Neural progenitor cell (in vitro differentiated cells): ENCODE measurements around the gene ZNF331. TPM values are rescaled to one million over a fixed set of nuclear protein-coding genes. Genes with fewer than 3 reads are reported as not detected.

Experiments used
- DNase-seq: peaks from one replicate; pipeline ENCODE4 v3.0.0-alpha.2; 2016; ENCODE audit warnings: low spot score
- H2AFZ ChIP-seq: fragments of 200-600 bp; sonication (generic); replicated peaks from 2 replicates; pipeline ENCODE4 v1.6.1; 2016; ENCODE audit warnings: antibody characterized with exemption
- H3F3A ChIP-seq: fragments of 200-600 bp; sonication (generic); 2 replicates; pipeline ENCODE4 v1.6.1; 2016; ENCODE audit warnings: antibody characterized with exemption, low read depth
- H3K27ac ChIP-seq: fragments of 200-600 bp; sonication (generic); 2 replicates; pipeline ENCODE4 v1.5.1; 2016; ENCODE audit warnings: mild to moderate bottlenecking
- H3K27me3 ChIP-seq: fragments of 200-600 bp; sonication (generic); 2 replicates; pipeline ENCODE4 v1.6.1; 2016; ENCODE audit warnings: mild to moderate bottlenecking, moderate library complexity
- H3K36me3 ChIP-seq: fragments of 200-600 bp; sonication (generic); 2 replicates; pipeline ENCODE4 v1.5.1; 2016
- H3K4me1 ChIP-seq: fragments of 200-600 bp; sonication (generic); 2 replicates; pipeline ENCODE4 v1.6.1; 2016; ENCODE audit warnings: mixed run types
- H3K4me2 ChIP-seq: fragments of 200-600 bp; sonication (generic); 2 replicates; pipeline ENCODE4 v1.6.1; 2016
- H3K4me3 ChIP-seq: fragments of 200-600 bp; sonication (generic); 2 replicates; pipeline ENCODE4 v1.5.1; 2016
- H3K79me2 ChIP-seq: fragments of 200-600 bp; sonication (generic); 2 replicates; pipeline ENCODE4 v1.6.1; 2016; ENCODE audit warnings: low read depth
- H3K9ac ChIP-seq: fragments of 200-600 bp; sonication (generic); 2 replicates; pipeline ENCODE4 v1.6.1; 2016
- H3K9me3 ChIP-seq: fragments of 200-600 bp; sonication (generic); 2 replicates; pipeline ENCODE4 v1.5.1; 2016; ENCODE audit warnings: low read depth
- H4K20me1 ChIP-seq: fragments of 200-600 bp; sonication (generic); 2 replicates; pipeline ENCODE4 v1.6.1; 2016; ENCODE audit warnings: low read depth
- H3K27ac Mint-ChIP-seq: 3 replicates; pipeline ENCODE4 v1.8.0; 2021; ENCODE audit warnings: mixed read lengths
- H3K27me3 Mint-ChIP-seq: 2 replicates; pipeline ENCODE4 v1.8.0; 2022; ENCODE audit warnings: low read depth, mild to moderate bottlenecking, inconsistent platforms, moderate library complexity, mixed read lengths; ENCODE audit not compliant: insufficient read depth
- H3K36me3 Mint-ChIP-seq: 3 replicates; pipeline ENCODE4 v1.8.0; 2021; ENCODE audit warnings: mixed read lengths
- H3K4me1 Mint-ChIP-seq: 3 replicates; pipeline ENCODE4 v1.8.0; 2021; ENCODE audit warnings: mixed read lengths
- H3K4me3 Mint-ChIP-seq: 3 replicates; pipeline ENCODE4 v1.8.0; 2021; ENCODE audit warnings: mild to moderate bottlenecking, moderate library complexity, mixed read lengths
- H3K9me3 Mint-ChIP-seq: 3 replicates; pipeline ENCODE4 v1.8.0; 2020; ENCODE audit warnings: mixed read lengths
- CTCF ChIP-seq: fragments of 200-600 bp; sonication (generic); IDR thresholded peaks from 2 replicates; pipeline ENCODE4 v1.5.1; 2017; ENCODE audit warnings: antibody characterized with exemption, mild to moderate bottlenecking
- EZH2 ChIP-seq: fragments of 200-600 bp; sonication (generic); IDR thresholded peaks from 2 replicates; pipeline ENCODE4 v1.6.1; 2017; ENCODE audit warnings: antibody characterized with exemption, mild to moderate bottlenecking, moderate library complexity
- EZH2phosphoT487 ChIP-seq: fragments of 200-600 bp; sonication (generic); IDR thresholded peaks from 2 replicates; pipeline ENCODE4 v1.6.1; 2017; ENCODE audit warnings: antibody characterized with exemption
- total RNA-seq: library from RNA; depleted of rRNA; stranded (reverse); fragments of >200 nt; gene quantifications from 2 replicates; pipeline ENCODE4 v1.2.3, GENCODE V29; 2015; ENCODE audit warnings: low replicate concordance

ZNF331 gene
- total RNA-seq, 1 donor from 2014 or later = 68.5 TPM

DNA sequence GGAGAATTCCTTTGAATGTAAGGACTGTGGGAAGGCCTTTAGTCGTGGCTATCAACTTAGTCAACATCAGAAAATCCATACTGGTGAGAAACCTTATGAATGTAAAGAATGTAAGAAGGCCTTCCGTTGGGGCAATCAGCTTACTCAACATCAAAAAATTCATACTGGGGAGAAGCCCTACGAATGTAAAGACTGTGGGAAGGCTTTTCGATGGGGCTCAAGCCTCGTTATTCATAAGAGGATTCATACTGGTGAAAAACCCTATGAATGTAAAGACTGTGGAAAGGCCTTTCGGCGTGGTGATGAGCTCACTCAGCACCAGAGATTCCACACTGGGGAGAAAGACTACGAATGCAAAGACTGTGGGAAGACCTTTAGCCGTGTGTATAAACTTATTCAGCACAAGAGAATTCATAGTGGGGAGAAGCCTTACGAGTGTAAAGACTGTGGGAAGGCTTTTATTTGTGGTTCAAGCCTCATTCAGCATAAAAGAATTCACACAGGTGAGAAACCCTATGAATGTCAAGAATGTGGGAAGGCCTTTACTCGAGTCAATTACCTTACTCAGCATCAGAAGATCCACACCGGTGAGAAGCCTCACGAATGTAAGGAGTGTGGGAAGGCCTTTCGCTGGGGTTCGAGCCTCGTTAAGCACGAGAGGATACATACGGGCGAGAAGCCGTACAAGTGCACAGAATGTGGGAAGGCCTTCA lies 39.2 kb downstream of the ZNF331 start:
- no peak overlapping the region for H2AFZ ChIP-seq
- no peak overlapping the region for H3K4me2 ChIP-seq
- Mint-ChIP-seq H3K27ac (no peak overlapping the region), H3K27me3 (no peaks in the 10 kb centered on the region), H3K4me3 (no peak overlapping the region), H3K4me1 (no peaks in the 10 kb centered on the region), H3K9me3 (peaks cover 52% of the 10 kb centered on the region), H3K36me3 (peaks cover 51% of the 10 kb centered on the region)
- no peaks in the 10 kb centered on the region for H3K4me1 ChIP-seq
- no peak overlapping the region for H3K27ac ChIP-seq
- H3K9ac ChIP-seq = no peak overlapping the region
- H3K27me3 ChIP-seq = no peaks in the 10 kb centered on the region
- no peaks in the 10 kb centered on the region for H3F3A ChIP-seq
- no peaks in the 10 kb centered on the region for H4K20me1 ChIP-seq
- H3K79me2 ChIP-seq = no peaks in the 10 kb centered on the region
- TF ChIP-seq CTCF (no peak), EZH2phosphoT487 (no peak)
- peaks cover 34% of the 10 kb centered on the region for H3K36me3 ChIP-seq
- H3K9me3 ChIP-seq = peaks cover 15% of the 10 kb centered on the region
- no peak overlapping the region for H3K4me3 ChIP-seq
- no peak for DNase-seq

GRCh38 chr19:53577968-53578367 lies 40.0 kb downstream of the ZNF331 start:
- H3K36me3 ChIP-seq = peaks cover 34% of the 10 kb centered on the region
- H3K9ac ChIP-seq = no peak overlapping the region
- Mint-ChIP-seq H3K4me1 (no peaks in the 10 kb centered on the region), H3K27me3 (no peaks in the 10 kb centered on the region), H3K9me3 (peaks cover 52% of the 10 kb centered on the region), H3K4me3 (no peak overlapping the region), H3K27ac (no peak overlapping the region), H3K36me3 (peaks cover 47% of the 10 kb centered on the region)
- no peaks in the 10 kb centered on the region for H3K27me3 ChIP-seq
- H3F3A ChIP-seq = no peaks in the 10 kb centered on the region
- H3K27ac ChIP-seq = no peak overlapping the region
- H3K4me3 ChIP-seq = no peak overlapping the region
- no peaks in the 10 kb centered on the region for H3K4me1 ChIP-seq
- no peak overlapping the region for H2AFZ ChIP-seq
- peaks cover 15% of the 10 kb centered on the region for H3K9me3 ChIP-seq
- H3K79me2 ChIP-seq = no peaks in the 10 kb centered on the region
- no peak overlapping the region for H3K4me2 ChIP-seq
- DNase-seq = no peak
- no peak for TF ChIP-seq EZH2
- TF ChIP-seq EZH2phosphoT487 = no peak
- TF ChIP-seq CTCF = no peak
- no peaks in the 10 kb centered on the region for H4K20me1 ChIP-seq

DNA sequence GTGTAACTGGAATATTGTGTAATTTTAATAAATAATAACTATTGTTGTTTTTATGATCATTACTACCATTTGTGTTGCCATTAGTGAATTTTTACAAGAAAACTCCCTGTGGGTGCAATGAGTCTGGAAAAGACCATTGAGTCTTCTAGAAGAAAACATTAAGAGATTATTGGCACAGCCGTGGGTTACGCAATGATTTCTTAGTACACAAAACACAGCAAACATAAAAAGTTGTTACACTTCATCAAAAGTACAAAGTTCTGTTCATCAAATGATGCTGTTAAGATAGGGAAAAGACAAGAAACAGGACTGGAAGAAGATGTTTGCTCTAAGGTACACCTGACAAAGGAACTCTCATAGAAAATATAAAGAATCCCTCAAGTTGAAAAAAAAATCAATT lies 41.6 kb downstream of the ZNF331 start:
- Mint-ChIP-seq H3K4me1 (no peaks in the 10 kb centered on the region), H3K4me3 (no peak overlapping the region), H3K36me3 (peaks cover 42% of the 10 kb centered on the region), H3K27ac (no peak overlapping the region), H3K9me3 (peaks cover 50% of the 10 kb centered on the region), H3K27me3 (peaks cover 3% of the 10 kb centered on the region)
- Histone ChIP-seq H3K4me1 (no peaks in the 10 kb centered on the region), H3K9ac (no peak overlapping the region), H3K4me2 (no peak overlapping the region), H3K4me3 (no peak overlapping the region), H3K9me3 (peaks cover 15% of the 10 kb centered on the region), H3K27ac (no peak overlapping the region), H2AFZ (no peak overlapping the region), H3K79me2 (no peaks in the 10 kb centered on the region), H3K36me3 (peaks cover 34% of the 10 kb centered on the region), H4K20me1 (no peaks in the 10 kb centered on the region), H3K27me3 (no peaks in the 10 kb centered on the region), H3F3A (no peaks in the 10 kb centered on the region)
- TF ChIP-seq EZH2 = no peak
- TF ChIP-seq CTCF = no peak
- no peak for TF ChIP-seq EZH2phosphoT487
- DNase-seq = no peak
